OCI-LY1 (cell line): Measurements from ENCODE around the gene CDH23.

Source experiments
- H2AFZ ChIP-seq: fragments of 200-600 bp; sonication (generic), shearing (Covaris generic); 2 replicates; pipeline ENCODE4 v1.6.0; 2014; ENCODE audit warnings: antibody characterized with exemption, mild to moderate bottlenecking, low read length
- H3F3A ChIP-seq: fragments of 200-600 bp; sonication (generic), shearing (Covaris generic); 2 replicates; pipeline ENCODE4 v1.6.0; 2014; ENCODE audit warnings: mild to moderate bottlenecking, antibody characterized with exemption, low read length, moderate library complexity; ENCODE audit not compliant: insufficient read depth
- H3K27ac ChIP-seq: fragments of 200-600 bp; sonication (generic); 2 replicates; pipeline ENCODE4 v1.5.1; 2014; ENCODE audit warnings: low read length, mixed run types, mild to moderate bottlenecking, low read depth; ENCODE audit not compliant: poor library complexity, severe bottlenecking
- H3K27me3 ChIP-seq: fragments of 200-600 bp; sonication (generic); 2 replicates; pipeline ENCODE4 v1.6.0; 2014; ENCODE audit warnings: antibody characterized with exemption, mild to moderate bottlenecking, low read length, moderate library complexity; ENCODE audit not compliant: insufficient read depth
- H3K36me3 ChIP-seq: fragments of 200-600 bp; sonication (generic); 2 replicates; pipeline ENCODE4 v1.6.1; 2014; ENCODE audit warnings: mild to moderate bottlenecking, antibody characterized with exemption, low read length, moderate library complexity, mixed read lengths; ENCODE audit not compliant: insufficient read depth
- H3K4me1 ChIP-seq: fragments of 200-600 bp; sonication (generic); 2 replicates; pipeline ENCODE4 v1.5.1; 2014; ENCODE audit warnings: mild to moderate bottlenecking, low read length, moderate library complexity; ENCODE audit not compliant: insufficient read depth, severe bottlenecking
- H3K4me2 ChIP-seq: fragments of 200-600 bp; sonication (generic), shearing (Covaris generic); 2 replicates; pipeline ENCODE4 v1.6.1; 2014; ENCODE audit warnings: low read length
- H3K4me3 ChIP-seq: fragments of 200-600 bp; sonication (generic); 2 replicates; pipeline ENCODE4 v1.5.1; 2014; ENCODE audit warnings: low read length, low read depth, mild to moderate bottlenecking, mixed read lengths; ENCODE audit not compliant: poor library complexity, severe bottlenecking
- H3K79me2 ChIP-seq: fragments of 200-600 bp; shearing (Covaris generic); 2 replicates; pipeline ENCODE4 v1.6.1; 2016; ENCODE audit warnings: mixed run types, low read length, mixed read lengths; ENCODE audit not compliant: insufficient read depth
- H3K9ac ChIP-seq: fragments of 200-600 bp; sonication (generic), shearing (Covaris generic); 2 replicates; pipeline ENCODE4 v1.6.1; 2014; ENCODE audit warnings: mild to moderate bottlenecking, low read length, mixed read lengths
- H3K9me2 ChIP-seq: fragments of 200-600 bp; sonication (generic), shearing (Covaris generic); 2 replicates; pipeline ENCODE4 v1.6.1; 2014; ENCODE audit warnings: low read depth, mild to moderate bottlenecking, low read length, mixed read lengths
- H3K9me3 ChIP-seq: fragments of 200-600 bp; shearing (Covaris generic); 2 replicates; pipeline ENCODE4 v1.6.1; 2014; ENCODE audit warnings: low read length, mixed read lengths
- H4K20me1 ChIP-seq: fragments of 200-600 bp; sonication (generic), shearing (Covaris generic); 2 replicates; pipeline ENCODE4 v1.6.0; 2016; ENCODE audit warnings: mild to moderate bottlenecking, low read length; ENCODE audit not compliant: insufficient read depth
- EZH2 ChIP-seq: fragments of 200-600 bp; sonication (generic), shearing (Covaris generic); IDR thresholded peaks from 2 replicates; pipeline ENCODE4 v1.8.0; 2017; ENCODE audit warnings: borderline replicate concordance, mixed run types, mild to moderate bottlenecking, antibody characterized with exemption, low read length, moderate library complexity, mixed read lengths
- TF ChIP-seq, protein P1 (sequence below): fragments of 200-600 bp; sonication (generic), shearing (Covaris generic); IDR thresholded peaks from 2 replicates; pipeline ENCODE4 v1.5.1; 2017; ENCODE audit warnings: mild to moderate bottlenecking, antibody characterized with exemption, low read length, moderate library complexity, mixed read lengths

The CDH23 gene

DNA sequence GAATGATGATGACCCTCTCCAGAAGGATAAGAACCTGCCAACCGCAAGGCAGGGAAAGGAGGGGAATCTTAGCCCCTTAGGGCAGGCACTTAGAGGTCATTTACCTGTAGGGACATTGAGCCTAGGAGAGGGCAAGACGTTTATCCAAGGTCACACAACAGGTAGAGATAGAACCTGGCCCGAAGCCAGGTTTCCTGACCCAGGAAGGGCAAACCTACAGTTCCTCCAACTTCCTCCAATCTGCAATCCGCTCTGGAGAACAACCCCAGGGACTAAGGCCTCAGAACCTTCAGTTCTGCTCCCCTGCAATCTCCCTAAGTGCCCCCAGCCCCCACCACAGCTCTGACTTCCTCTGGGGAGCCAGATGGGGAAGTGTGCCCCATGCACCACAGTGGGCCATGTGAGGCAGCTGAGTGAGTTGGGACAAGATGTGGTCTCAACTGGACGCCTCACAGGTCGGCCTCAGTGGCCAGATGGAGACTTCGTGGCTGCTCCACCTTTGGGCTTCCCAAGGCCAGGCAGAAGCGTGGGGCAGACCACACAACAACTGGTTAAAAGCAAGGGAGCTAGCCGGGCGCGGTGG lies 455.7 kb downstream of the CDH23 start:
- Histone ChIP-seq H3K9ac (no peak overlapping the region; the same call in 1 of the 2 replicates), H2AFZ (no peak overlapping the region), H3K27ac (peak overlapping the region; percentile 18), H3K4me3 (no peak overlapping the region), H3K36me3 (0 out of 2 replicates have a peak, but pooled peaks cover 3% of the 10 kb centered on the region), H4K20me1 (no peaks in the 10 kb centered on the region), H3F3A (no peaks in the 10 kb centered on the region), H3K27me3 (no peaks in the 10 kb centered on the region), H3K4me1 (peaks cover 46% of the 10 kb centered on the region), H3K79me2 (peaks cover 34% of the 10 kb centered on the region), H3K9me2 (no peaks in the 10 kb centered on the region), H3K4me2 (peak overlapping the region; percentile 19; the same call in 1 of the 2 replicates), H3K9me3 (no peaks in the 10 kb centered on the region)
- TF ChIP-seq EZH2: no peak
- TF ChIP-seq, protein P1, sequence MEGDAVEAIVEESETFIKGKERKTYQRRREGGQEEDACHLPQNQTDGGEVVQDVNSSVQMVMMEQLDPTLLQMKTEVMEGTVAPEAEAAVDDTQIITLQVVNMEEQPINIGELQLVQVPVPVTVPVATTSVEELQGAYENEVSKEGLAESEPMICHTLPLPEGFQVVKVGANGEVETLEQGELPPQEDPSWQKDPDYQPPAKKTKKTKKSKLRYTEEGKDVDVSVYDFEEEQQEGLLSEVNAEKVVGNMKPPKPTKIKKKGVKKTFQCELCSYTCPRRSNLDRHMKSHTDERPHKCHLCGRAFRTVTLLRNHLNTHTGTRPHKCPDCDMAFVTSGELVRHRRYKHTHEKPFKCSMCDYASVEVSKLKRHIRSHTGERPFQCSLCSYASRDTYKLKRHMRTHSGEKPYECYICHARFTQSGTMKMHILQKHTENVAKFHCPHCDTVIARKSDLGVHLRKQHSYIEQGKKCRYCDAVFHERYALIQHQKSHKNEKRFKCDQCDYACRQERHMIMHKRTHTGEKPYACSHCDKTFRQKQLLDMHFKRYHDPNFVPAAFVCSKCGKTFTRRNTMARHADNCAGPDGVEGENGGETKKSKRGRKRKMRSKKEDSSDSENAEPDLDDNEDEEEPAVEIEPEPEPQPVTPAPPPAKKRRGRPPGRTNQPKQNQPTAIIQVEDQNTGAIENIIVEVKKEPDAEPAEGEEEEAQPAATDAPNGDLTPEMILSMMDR: no peak

DNA sequence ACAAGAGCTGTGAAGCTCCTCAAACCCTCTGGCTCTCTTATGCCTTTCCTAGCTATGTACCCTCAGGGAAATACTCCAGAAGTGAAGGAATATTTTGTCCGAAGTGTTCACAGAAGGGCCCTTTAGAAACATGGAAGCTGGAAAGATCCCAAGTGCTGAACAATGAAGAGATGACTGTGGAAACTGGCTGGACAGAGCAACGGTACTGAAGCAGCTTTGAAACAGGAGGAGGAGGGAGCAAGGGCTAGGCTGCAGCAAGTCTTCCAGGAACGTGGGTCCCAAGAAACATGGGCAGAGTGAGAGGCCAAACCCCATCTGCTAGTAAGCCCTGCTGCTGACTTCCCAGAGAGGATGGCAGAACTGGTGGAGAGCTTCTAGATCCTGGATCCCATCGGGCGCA lies 457.3 kb downstream of the CDH23 start:
- Histone ChIP-seq H3K79me2 (peaks cover 18% of the 10 kb centered on the region), H3K9ac (no peak overlapping the region), H2AFZ (no peak overlapping the region), H3K9me2 (no peaks in the 10 kb centered on the region), H3K4me1 (peaks cover 30% of the 10 kb centered on the region), H3K4me2 (no peak overlapping the region), H3K9me3 (no peaks in the 10 kb centered on the region), H3K27ac (no peak overlapping the region), H3K36me3 (no peaks in the 10 kb centered on the region), H4K20me1 (no peaks in the 10 kb centered on the region), H3K27me3 (no peaks in the 10 kb centered on the region), H3F3A (no peaks in the 10 kb centered on the region), H3K4me3 (no peak overlapping the region)
- no peak for TF ChIP-seq EZH2
- TF ChIP-seq, protein P1: no peak

DNA sequence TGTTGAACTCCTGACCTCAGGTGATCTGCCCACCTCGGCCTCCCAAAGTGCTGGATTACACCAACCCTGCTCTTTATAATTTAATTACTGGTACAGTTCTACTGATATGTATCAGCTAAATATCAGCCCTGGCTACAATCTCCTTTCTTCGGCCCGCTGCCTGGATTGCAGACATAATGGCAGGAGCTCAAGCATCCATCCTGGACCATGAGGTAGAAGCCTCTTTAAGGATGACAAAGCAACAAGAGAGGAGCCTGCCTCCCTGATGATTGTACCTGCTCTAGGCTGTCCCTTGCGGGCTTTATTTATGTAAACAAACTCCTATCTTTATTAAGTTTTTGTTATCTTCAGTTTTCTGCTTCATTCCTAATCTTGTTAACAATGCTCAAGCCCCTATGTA lies 459.9 kb downstream of the CDH23 start:
- H3K9ac ChIP-seq: no peak overlapping the region
- H3K79me2 ChIP-seq: no peaks in the 10 kb centered on the region
- H2AFZ ChIP-seq: no peak overlapping the region
- H3K4me1 ChIP-seq: peaks cover 31% of the 10 kb centered on the region
- H3K27ac ChIP-seq: no peak overlapping the region
- no peaks in the 10 kb centered on the region for H3F3A ChIP-seq
- TF ChIP-seq, protein P1: no peak
- no peak for TF ChIP-seq EZH2
- H3K4me3 ChIP-seq: no peak overlapping the region
- no peaks in the 10 kb centered on the region for H3K9me3 ChIP-seq
- no peaks in the 10 kb centered on the region for H3K27me3 ChIP-seq
- H3K4me2 ChIP-seq: no peak overlapping the region
- no peaks in the 10 kb centered on the region for H3K36me3 ChIP-seq
- no peaks in the 10 kb centered on the region for H3K9me2 ChIP-seq
- H4K20me1 ChIP-seq: no peaks in the 10 kb centered on the region
